ENCODE data around the gene PTPN11.

- no peak for TF ChIP-seq CTCF (IDR thresholded peaks at IDR 0.05)
- no peak for TF ChIP-seq POLR2A (IDR thresholded peaks at IDR 0.05)
These were observed 36.6 kb upstream of the PTPN11 start, which contains the start of gene HECTD4 for GRCh38 chr12:112381883-112382796.

Data from lower leg skin (tissue), 3 donors.